Activated gamma-delta T cell treated with Interleukin-2 at 50 U/mL for 16 hours (primary cell): ENCODE results near the gene UBXN10.
"Not testable (repeated sequence)": the region's sequence is repeated elsewhere in the genome, so short reads cannot be mapped to it uniquely, and the experiment has no call there.

Experiments used
- DNase-seq: peaks from one replicate; pipeline ENCODE4 v3.0.0-alpha.2; 2020

Gene UBXN10

GRCh38 chr1:20210736-20211460 lies 25.0 kb downstream of the UBXN10 start:
- no peak for DNase-seq

DNA sequence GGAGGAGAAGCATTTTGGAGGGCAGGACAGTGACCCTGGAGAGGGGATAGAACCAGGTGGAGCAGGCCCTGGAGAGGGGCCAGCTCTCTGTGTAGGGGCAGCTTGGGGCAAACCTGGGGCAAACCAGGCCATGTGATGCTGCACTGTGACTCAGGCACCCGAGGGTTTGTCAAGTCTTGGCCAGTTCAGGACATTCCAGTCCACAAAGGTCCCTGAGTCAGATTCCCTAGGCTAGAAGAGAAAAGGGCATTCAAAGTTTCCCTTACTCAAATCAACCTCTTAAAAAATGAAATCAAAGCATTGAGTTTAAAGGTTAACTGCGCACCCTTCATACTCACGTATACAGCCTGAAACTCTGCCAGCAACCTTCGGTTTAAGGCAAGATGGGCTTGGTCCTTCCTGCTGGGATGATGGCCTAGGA lies 25.6 kb downstream of the UBXN10 start:
- DNase-seq, result no peak

DNA sequence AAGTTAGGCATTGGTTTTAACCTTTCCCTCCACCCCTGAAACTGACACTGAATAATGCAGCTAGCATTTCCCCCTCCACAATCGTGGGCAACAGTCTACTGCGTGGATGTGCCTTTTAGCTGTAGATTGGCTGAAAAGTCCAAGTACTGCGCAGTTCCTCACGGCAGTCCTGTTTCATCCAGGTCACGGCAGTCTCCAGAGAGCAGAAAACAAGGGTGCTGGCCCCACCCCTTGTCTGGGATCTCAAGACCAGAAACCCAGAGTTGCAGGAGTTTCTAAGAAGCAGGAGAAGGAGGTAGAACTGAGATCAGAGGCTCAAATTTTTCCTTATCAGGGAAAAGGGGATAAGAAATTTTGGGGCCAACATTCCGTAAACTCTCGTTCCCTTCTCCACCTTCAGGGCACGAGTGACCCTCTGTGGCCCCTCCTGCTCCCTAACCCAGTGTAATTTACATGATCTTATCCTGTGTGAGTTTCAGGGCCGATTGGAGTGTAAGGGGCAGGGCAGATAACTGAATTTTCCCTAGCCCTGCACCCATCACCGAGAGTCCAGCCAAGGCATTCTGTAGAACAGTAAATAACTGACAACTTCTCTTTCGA lies 26.3 kb downstream of the UBXN10 start:
- no peak for DNase-seq

DNA sequence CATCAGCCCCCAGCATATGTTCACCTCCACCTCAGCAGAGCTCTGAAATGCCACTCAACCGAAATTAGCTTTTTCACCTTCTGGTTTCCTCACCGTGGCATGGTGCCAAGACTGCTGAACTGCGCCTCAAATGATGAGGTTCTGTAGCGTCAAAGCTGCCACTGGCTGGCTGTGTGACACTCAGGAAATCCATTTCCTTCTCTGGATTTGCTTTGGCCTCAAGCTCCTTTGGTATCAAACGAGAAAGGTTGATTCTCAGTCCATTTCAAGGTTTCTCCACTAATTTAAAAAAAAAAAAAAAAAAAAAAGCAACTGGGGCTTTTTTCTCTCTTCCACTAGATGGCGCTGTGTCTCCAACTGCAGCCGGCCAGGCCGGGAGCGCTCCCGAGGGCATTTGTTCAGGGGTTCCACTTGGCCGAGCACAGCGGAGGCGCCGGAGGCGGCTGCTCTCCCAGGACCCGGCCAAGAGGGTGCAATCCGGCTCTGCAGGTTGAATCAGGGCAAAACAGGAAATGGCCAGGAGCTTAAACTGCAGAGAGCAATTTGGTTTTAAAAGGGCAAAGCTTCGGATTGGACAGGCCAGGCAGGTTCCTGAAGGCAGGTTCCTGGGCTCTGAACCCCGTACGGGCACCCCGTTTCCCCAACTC lies 26.9 kb downstream of the UBXN10 start:
- DNase-seq, result peak; percentile 56

GRCh38 chr1:20215716-20216115 lies 29.8 kb downstream of the UBXN10 start:
- DNase-seq, result no peak

- DNase-seq, result no peak
These were observed 30.7 kb downstream of the UBXN10 start for GRCh38 chr1:20216574-20216973.

DNA sequence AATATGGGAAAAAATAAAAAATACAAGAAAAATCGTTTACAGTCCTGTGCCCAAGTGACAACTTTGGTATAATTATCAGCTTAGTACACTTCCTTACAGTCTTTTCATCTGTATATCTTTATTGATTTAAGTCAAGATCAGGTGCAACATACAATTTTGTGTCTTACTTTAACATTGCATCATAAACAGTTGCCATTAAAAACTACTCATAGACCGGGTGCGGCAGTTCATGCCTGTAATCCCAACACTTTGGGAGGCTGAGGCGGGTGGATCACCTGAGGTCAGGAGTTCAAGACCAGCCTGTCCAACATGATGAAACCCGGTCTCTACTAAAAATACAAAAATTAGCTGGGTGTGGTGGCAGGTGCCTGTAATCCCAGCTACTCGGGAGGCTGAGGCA lies 33.2 kb downstream of the UBXN10 start:
- DNase-seq, result not testable (repeated sequence)

DNA sequence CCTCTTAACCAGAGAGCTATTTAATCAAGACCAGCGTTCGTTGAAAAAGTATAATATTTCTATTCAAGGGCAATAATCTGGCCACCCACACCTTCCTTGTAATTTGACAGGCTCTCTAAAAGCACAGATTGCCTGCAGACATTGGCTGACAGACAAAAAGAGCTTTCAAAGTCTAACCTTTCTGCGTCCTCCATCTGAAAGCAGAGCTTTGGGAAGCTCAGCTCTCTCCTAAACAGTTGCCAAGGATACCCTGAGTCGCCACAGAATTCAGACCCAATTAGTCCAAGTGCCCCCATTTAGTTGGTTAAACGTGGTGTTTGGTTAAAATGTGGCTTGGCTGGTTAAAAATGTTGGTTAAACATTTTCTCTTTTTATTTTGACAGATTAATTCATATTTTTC lies 34.1 kb downstream of the UBXN10 start:
- DNase-seq, result no peak

DNA sequence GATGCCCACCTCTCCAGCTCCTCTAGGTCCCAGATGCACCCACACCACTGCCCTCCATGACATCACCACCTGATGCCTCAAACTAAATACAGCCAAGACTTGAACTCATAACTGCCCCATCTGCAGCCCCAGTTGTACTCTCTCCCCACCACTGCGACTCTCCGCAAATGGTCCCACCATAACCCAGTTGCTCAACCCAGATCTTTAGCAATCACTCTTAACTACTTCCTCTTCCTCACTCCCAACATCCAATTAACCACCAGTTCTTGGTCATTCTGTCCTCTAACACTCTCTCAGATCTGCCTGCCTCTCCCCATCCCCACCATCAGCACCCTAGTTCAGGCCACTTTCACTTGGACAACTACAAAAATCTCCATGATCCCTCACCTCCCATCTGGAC lies 37.2 kb downstream of the UBXN10 start:
- no peak for DNase-seq

- DNase-seq, result no peak
These were observed 37.9 kb downstream of the UBXN10 start for GRCh38 chr1:20223551-20224419.

DNA sequence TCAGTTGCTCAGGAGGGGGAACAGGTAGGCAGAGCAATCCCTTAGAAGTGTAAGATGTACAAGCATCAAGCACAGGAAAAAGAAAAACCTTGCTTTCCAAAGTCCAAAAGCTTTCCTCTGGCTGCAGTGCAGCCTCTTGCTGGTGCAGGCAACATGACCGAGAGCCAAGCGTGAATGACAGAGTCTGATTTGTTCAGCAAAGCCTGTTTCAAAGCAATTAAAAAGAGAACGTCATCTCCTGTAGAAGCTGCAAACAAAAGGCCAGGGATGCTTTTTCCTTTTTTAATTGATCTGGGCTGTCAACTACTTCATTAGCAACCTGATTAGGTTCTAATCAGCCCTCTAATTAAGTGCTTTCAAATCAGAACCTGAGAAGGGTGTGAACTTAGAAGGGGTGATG lies 38.6 kb downstream of the UBXN10 start:
- no peak for DNase-seq

GRCh38 chr1:20227704-20228103 lies 41.8 kb downstream of the UBXN10 start:
- no peak for DNase-seq

- DNase-seq, result no peak
These were observed 42.5 kb downstream of the UBXN10 start for GRCh38 chr1:20228314-20228825.

DNA sequence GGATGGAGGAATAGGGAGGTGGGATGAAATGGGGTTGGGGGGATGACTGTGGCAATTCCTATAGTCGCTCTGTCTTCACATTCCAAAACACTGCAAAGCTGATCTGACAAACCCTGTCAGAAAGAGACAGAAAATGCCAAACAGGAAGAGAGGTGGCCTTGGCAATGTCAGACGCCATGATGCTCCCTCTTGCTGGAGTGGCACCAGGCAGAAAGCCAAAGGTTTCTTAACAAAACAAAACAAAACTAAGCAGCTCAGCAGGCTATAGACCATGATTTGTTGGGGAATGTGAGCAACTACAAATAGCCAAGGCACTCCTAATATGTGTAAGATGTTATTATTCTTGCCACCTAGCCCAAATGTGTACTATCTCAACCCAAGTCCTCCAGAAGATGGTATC lies 43.3 kb downstream of the UBXN10 start:
- DNase-seq, result no peak

DNA sequence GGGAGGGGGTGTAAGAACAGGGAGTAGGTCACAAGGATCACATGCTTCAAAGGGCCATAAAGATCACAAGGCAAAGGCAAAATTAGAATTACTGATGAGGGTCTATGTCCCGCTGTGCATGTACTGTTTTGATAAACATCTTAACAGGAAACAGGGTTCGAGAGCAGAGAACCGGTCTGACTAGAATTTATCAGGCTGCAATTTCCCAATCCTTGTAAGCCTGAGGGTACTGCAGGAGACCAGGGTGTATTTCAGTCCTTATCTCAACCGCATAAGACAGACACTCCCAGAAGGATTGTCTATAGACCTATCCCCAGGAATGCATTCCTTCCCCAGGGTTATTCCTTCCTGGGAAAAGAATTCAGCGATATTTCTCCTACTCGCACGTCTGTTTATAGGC lies 46.7 kb downstream of the UBXN10 start:
- not testable (repeated sequence) for DNase-seq

- no peak for DNase-seq
These were observed 47.5 kb downstream of the UBXN10 start for GRCh38 chr1:20233394-20233793.

GRCh38 chr1:20233866-20234265 lies 48.0 kb downstream of the UBXN10 start:
- DNase-seq, result no peak

DNA sequence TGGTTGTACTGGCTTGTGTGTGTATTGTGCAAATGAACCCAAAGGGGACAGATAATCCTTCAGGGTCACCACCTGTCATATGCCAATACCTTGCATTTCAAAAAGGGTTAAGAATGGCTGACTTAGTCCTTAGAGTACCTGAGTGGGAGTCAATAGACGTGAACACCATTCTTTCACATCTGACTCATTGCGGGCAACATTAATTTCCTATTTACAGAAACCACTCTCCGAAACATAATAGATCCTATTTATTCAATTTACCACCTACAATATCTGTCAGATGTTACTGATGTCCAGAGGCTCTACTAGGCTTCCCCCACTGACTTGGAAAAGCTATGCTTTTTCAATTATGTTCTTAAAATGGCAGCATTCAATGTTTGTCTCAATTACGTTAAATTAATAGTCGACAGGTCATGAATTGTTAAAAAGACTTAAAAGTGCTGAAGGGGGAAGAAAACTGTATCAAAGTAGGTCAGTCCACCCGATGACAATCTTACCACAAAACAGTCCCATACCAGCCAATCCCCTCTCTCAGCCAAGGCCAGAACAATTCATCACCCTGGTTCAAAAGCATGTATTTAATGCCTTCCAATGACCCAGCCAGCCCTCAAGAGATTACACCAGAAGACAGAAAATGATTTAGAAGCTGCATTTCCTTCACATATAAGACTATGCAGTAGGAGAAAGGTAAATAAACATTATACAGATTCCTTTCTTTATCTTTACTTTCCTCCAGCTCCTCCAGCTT lies 49.1 kb downstream of the UBXN10 start:
- no peak for DNase-seq

GRCh38 chr1:20237646-20238045 lies 51.8 kb downstream of the UBXN10 start:
- DNase-seq, result no peak

GRCh38 chr1:20240012-20240411 lies 54.1 kb downstream of the UBXN10 start:
- no peak for DNase-seq

DNA sequence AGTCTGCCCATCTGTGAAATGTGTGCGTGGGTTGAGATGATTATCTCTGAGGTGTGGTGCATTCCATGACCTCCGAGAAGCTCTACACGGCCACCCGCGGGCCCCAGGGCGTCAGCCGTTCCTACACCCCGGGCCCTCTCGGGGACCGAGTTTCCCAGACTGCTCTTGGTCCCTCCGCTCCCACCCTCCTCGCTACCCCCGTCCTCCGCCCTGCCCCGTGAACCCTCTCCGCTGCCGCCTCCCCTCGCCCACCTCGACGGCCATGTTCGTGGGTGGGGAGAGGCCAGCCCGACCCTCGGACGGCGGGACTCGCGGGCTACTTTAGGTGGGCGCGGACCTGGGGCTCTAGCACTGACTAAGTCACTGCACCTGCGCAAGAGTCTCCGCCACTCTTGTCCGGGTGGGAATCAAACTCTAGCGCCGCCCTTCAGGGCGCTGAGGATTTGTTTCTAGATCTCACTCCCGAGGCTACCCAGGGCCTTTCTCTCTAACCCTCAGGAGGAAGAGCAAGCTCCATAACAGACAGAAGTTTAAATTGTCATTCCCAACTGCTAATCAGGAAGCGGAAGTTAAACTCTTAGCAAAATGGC lies 57.1 kb downstream of the UBXN10 start:
- no peak for DNase-seq
